K562 (cell line): ENCODE data around the gene DNASE1L3. TPM values are rescaled to one million over a fixed set of nuclear protein-coding genes. Genes with fewer than 3 reads are reported as not detected.

Source experiments
- GTF3C2 ChIP-seq: IDR thresholded peaks from 3 replicates; pipeline ENCODE4 v1.6.1; 2011; ENCODE audit warnings: borderline replicate concordance, mild to moderate bottlenecking, moderate library complexity; ENCODE audit not compliant: insufficient read length; ENCODE audit errors: extremely low read depth
- HES1 ChIP-seq: fragments of 450-650 bp; IDR thresholded peaks from 2 replicates; pipeline ENCODE4 v1.6.1; 2016; ENCODE audit warnings: low read depth, mild to moderate bottlenecking, moderate library complexity
- MITF ChIP-seq: IDR thresholded peaks from 2 replicates; pipeline ENCODE4 v1.6.1; 2014; ENCODE audit warnings: antibody characterized with exemption
- RBM17 ChIP-seq: fragments of 200-400 bp; formaldehyde crosslinking; IDR thresholded peaks from 2 replicates; pipeline ENCODE4 v1.6.1; 2017; ENCODE audit warnings: low read depth, mild to moderate bottlenecking, low read length, borderline replicate concordance
- SMARCE1 ChIP-seq: fragments of 450-650 bp; IDR thresholded peaks from 2 replicates; pipeline ENCODE4 v1.7.1; 2016; ENCODE audit warnings: mild to moderate bottlenecking
- ZBTB34 ChIP-seq: fragments of 250-450 bp; sonication (Bioruptor Pico); IDR thresholded peaks from 2 replicates; pipeline ENCODE4 v1.8.0; 2021; ENCODE audit warnings: mild to moderate bottlenecking, moderate library complexity
- ZC3H11A ChIP-seq: IDR thresholded peaks from 2 replicates; pipeline ENCODE4 v1.6.1; 2012; ENCODE audit warnings: low read depth, low read length, improper control_type of control experiment
- ZNF407 ChIP-seq: fragments of 450-650 bp; IDR thresholded peaks from 2 replicates; pipeline ENCODE4 v1.6.1; 2016; ENCODE audit warnings: low read depth
- polyA plus RNA-seq, 8 experiments: library from polyadenylated mRNA; depleted of rRNA in 4 of 8; stranded (reverse) in 5 of 8; unstranded in 3 of 8; fragments of >200 nt; fragmentation: Nextera tagmentation in 2 of 8; fragmentation: Illumina TruSeq in 1 of 8; extraction: Ambion mirVana in 2 of 8; extraction: Trizol in 1 of 8; gene quantifications; 2 replicates each; pipeline versions ENCODE4 v1.2.1 to v1.2.3, GENCODE V29; 2011 to 2014; ENCODE audit warnings: inconsistent platforms in 1 of 8, missing spikeins in 1 of 8
- total RNA-seq, 7 experiments: library from RNA; depleted of rRNA in 6 of 7; stranded (reverse); fragments of >200 nt in 6 of 7; fragmentation: Illumina TruSeq in 2 of 7; extraction: Trizol in 2 of 7; gene quantifications; 2 replicates each; pipeline versions ENCODE4 v1.2.1 to v1.2.3, GENCODE V29; 2011 to 2021; ENCODE audit warnings: low replicate concordance in 1 of 7

DNASE1L3 gene
- total and polyA plus RNA-seq, 9 of the 15 experiments (the other 6 are each of a cell fraction or from before 2014, with no cell fraction given): 0.06 TPM; not detected in 8

GRCh38 chr3:58161435-58162398 is 49.1 kb downstream of the DNASE1L3 start (continued):
- TF ChIP-seq ZNF407 (no peak), MITF (no peak), ZBTB34 (CRISPR knock-in tag) (no peak), GTF3C2 (no peak), ZC3H11A (no peak), SMARCE1 (peak; percentile 69), HES1 (no peak), RBM17 (no peak)
